NOMO-1 (cell line): Measurements from ENCODE around the gene CUL2.

Experiments
- DNase-seq, 2 experiments: peaks; one replicate each; lab custom pipeline; 2025; ENCODE audit not compliant: unreplicated experiment in 2 of 2; lab: John Stamatoyannopoulos, UW

The CUL2 gene

GRCh38 chr10:35090162-35090954 lies at the start of gene CUL2:
Gene CUL2, minus strand, starts transcription at chr10:35090341. Its CDS starts 19,024 bp downstream, at chr10:35071317.
- DNase-seq, result peak; percentile 81 to 90

- DNase-seq, result no peak
Measured at GRCh38 chr10:35136263-35136815, 46.2 kb upstream of the CUL2 start.

- DNase-seq, result no peak
Measured at GRCh38 chr10:35135861-35136260, 45.7 kb upstream of the CUL2 start.

GRCh38 chr10:35133586-35133985 lies 43.4 kb upstream of the CUL2 start:
- no peak for DNase-seq

GRCh38 chr10:35132727-35133126 lies 42.6 kb upstream of the CUL2 start:
- no peak for DNase-seq

- no peak for DNase-seq
Measured at GRCh38 chr10:35130663-35131062, 40.5 kb upstream of the CUL2 start.

GRCh38 chr10:35129185-35129674 lies 39.1 kb upstream of the CUL2 start:
- DNase-seq, result no peak

GRCh38 chr10:35127289-35127891 lies 37.2 kb upstream of the CUL2 start:
- peak; percentile 35 to 47 for DNase-seq

GRCh38 chr10:35126530-35127288 lies 36.6 kb upstream of the CUL2 start, which contains the start of gene CREM:
Gene CREM, plus strand, starts transcription at chr10:35126846. Its CDS starts 10,990 bp downstream, at chr10:35137836.
- peak; percentile 93 to 98 for DNase-seq

GRCh38 chr10:35126062-35126529 lies 36.0 kb upstream of the CUL2 start:
- no peak for DNase-seq

GRCh38 chr10:35124540-35124939 lies 34.4 kb upstream of the CUL2 start:
- no peak for DNase-seq

- no peak for DNase-seq
Measured at GRCh38 chr10:35119378-35119777, 29.2 kb upstream of the CUL2 start.

GRCh38 chr10:35112571-35112970 lies 22.4 kb upstream of the CUL2 start:
- DNase-seq, result no peak

GRCh38 chr10:35103882-35104281 lies 13.7 kb upstream of the CUL2 start:
- DNase-seq, result no peak

GRCh38 chr10:35097510-35097909 lies 7.4 kb upstream of the CUL2 start:
- DNase-seq, result no peak

GRCh38 chr10:35096312-35096711 lies 6.2 kb upstream of the CUL2 start:
- DNase-seq, result no peak

- peak; percentile 9 to 14 for DNase-seq
Measured at GRCh38 chr10:35092851-35093250, 2.7 kb upstream of the CUL2 start.

- DNase-seq, result no peak
Measured at GRCh38 chr10:35091994-35092790, 2.1 kb upstream of the CUL2 start.

- DNase-seq, result no peak
Measured at GRCh38 chr10:35089611-35090161, 455 bp downstream of the CUL2 start.

GRCh38 chr10:35083242-35083641 lies 6.9 kb downstream of the CUL2 start:
- DNase-seq, result no peak
